Vagina (tissue), 2 donors: ENCODE measurements around the gene TUBB4A.

Experiments used
- CTCF ChIP-seq, 3 experiments: fragments of 450-650 bp in 2 of 3; fragments of 200-600 bp in 1 of 3; sonication (generic) in 1 of 3; IDR thresholded peaks; one replicate each; pipeline ENCODE4 v1.5.1; 2017 to 2019; ENCODE audit warnings: antibody characterized with exemption in 3 of 3, mild to moderate bottlenecking in 2 of 3, moderate library complexity in 2 of 3
- POLR2A ChIP-seq, 2 donors: fragments of 450-650 bp; IDR thresholded peaks; one replicate each; pipeline ENCODE4 v1.6.1; 2017; ENCODE audit warnings: antibody characterized with exemption in 2 of 2, mild to moderate bottlenecking in 2 of 2, moderate library complexity in 2 of 2
- POLR2AphosphoS5 ChIP-seq, 2 donors: sonication (generic); formaldehyde crosslinking; IDR thresholded peaks; one replicate each; pipeline ENCODE4 v1.9.0; 2017; ENCODE audit warnings: antibody characterized with exemption in 2 of 2, mild to moderate bottlenecking in 2 of 2, low read depth in 1 of 2; ENCODE audit not compliant: insufficient read depth in 1 of 2

GRCh38 chr19:6471076-6471475 lies 31.0 kb downstream of the TUBB4A start:
- TF ChIP-seq CTCF (IDR thresholded peaks at IDR 0.05) (no peak), POLR2AphosphoS5 (IDR thresholded peaks at IDR 0.05; ENCODE audit: insufficient read depth in 1 of 2, low read depth in 1 of 2) (no peak), POLR2A (IDR thresholded peaks at IDR 0.05) (no peak)
